ENCODE results near the gene PPP2CA. TPM values are rescaled to one million over a fixed set of nuclear protein-coding genes. Genes with fewer than 3 reads are reported as not detected.
A peak's percentile ranks its signal among the peaks of the same experiment; 100 is the strongest.

The PPP2CA gene
- total and polyA plus RNA-seq, 2 of the 13 experiments (the other 11 are each of a cell fraction or from before 2014, with no cell fraction given): 82.4 to 171 TPM

GRCh38 chr5:134161513-134162395 is 64.1 kb downstream of the PPP2CA start (continued):
- TF ChIP-seq DMAP1 (CRISPR knock-in tag; IDR thresholded peaks at IDR 0.05) (no peak), ZNF770 (CRISPR knock-in tag; IDR thresholded peaks at IDR 0.05) (peak; percentile 67), ZBTB33 (CRISPR knock-in tag; IDR thresholded peaks at IDR 0.05) (0 out of 2 replicates have a peak, but pooled peaks have one; percentile 63)

- H2AFZ ChIP-seq (ENCODE audit: low read length): no peak overlapping the region
- H3K9me3 ChIP-seq (ENCODE audit: low read length): no peaks in the 10 kb centered on the region
- no peak overlapping the region for H3K27ac ChIP-seq (ENCODE audit: extremely low read length, insufficient read depth, low read length)
- H3K9ac ChIP-seq (ENCODE audit: insufficient read depth, low read depth, low read length): no peak overlapping the region
- no peak for DNase-seq (ENCODE audit: low spot score)
- 95% methylated on average over 1 of the region's 1 CpG for WGBS (ENCODE audit: low lambda C conversion rate)
- POLR2A ChIA-PET: interaction anchor here (0.9 to 1.3 kb wide), 4 partner anchors 22 to 55 kb away, joined by 3 to 7 read pairs (median 4); no protein-coding TSS in a partner anchor
- no peak overlapping the region for H3K4me3 ChIP-seq (replicated peaks in 1 of 3; ENCODE audit: insufficient read depth in 1 of 3, low read depth in 2 of 3, low read length in 3 of 3)
- no peak for TF ChIP-seq ZNF609 (CRISPR knock-in tag; IDR thresholded peaks at IDR 0.05; ENCODE audit: borderline replicate concordance)
- TF ChIP-seq ATF7 (IDR thresholded peaks at IDR 0.05): peak; percentile 45
- no peak for TF ChIP-seq ATF7 (CRISPR knock-in tag; IDR thresholded peaks at IDR 0.05)
- FAIRE-seq: no peak
- no TSS peak for BruUV-seq (replicated peaks)
- H3K4me1 ChIP-seq (ENCODE audit: insufficient read depth, low read length): peaks cover 24% of the 10 kb centered on the region
- no peaks in the 10 kb centered on the region for H3K27me3 ChIP-seq (ENCODE audit: control insufficient read depth in 1 of 2, insufficient read depth in 2 of 2, low read length in 2 of 2)
- intact Hi-C loops (cut with micrococcal nuclease; ENCODE audit: unreplicated experiment) (no loop called here), in situ Hi-C loops (cut with HindIII; ENCODE audit: extremely low pct_ligation_motif_present, low pct_unique_long_range_greater_than_20kb) (no loop called here)
- H3K36me3 ChIP-seq (replicated peaks in 1 of 2; ENCODE audit: control insufficient read depth in 1 of 2, insufficient read depth in 2 of 2, low read length in 2 of 2): peaks cover 12 to 68% of the 10 kb centered on the region in 2 experiments
- no peak overlapping the region for H3K4me2 ChIP-seq (ENCODE audit: low read depth, low read length)
- ATAC-seq: no peak
- H3K79me2 ChIP-seq (ENCODE audit: insufficient read depth, low read length): peaks cover 10% of the 10 kb centered on the region
- CTCF ChIA-PET (ENCODE audit: low intra/inter-chr PET ratio, low total read pairs): no interaction called here
- peaks cover 6% of the 10 kb centered on the region for H4K20me1 ChIP-seq (ENCODE audit: insufficient read depth, low read length)
These were observed 72.2 kb downstream of the PPP2CA start for GRCh38 chr5:134153657-134154056.

All from HepG2 (cell line).